ENCODE measurements around the gene CDS1.

Gene CDS1

DNA sequence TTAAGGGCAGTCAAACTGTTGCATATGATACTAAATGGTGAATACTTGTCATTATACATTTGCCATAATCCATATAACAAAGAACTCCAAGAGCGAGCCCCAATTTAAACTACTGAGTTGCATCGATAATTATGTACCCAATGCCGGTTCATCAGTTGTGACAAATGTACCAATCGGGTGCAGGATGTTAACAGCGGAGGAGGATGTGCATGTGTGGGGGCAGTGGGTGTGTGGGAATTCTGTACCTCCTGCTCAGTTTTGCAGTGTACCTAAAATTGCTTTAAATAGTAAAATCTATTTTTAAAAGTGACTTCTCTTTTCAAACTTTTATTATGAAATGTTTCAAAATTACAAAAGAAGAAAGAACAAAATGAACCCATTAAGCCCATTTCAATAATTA, 20.8 kb upstream of the CDS1 start:
- H3K27ac ChIP-seq (ENCODE audit: low read depth, low read length) = no peak overlapping the region
- no peaks in the 10 kb centered on the region for H3K27me3 ChIP-seq (ENCODE audit: insufficient read depth, low read length, poor library complexity)
- H3K9ac ChIP-seq (ENCODE audit: low read length) = no peak overlapping the region
- H2BK15ac ChIP-seq (replicated peaks; ENCODE audit: low read depth) = no peak overlapping the region
- no peak overlapping the region for H2AK5ac ChIP-seq (ENCODE audit: low read length)
- H3K79me2 ChIP-seq (ENCODE audit: control insufficient read depth, insufficient read depth, low read length) = no peaks in the 10 kb centered on the region
- H3K18ac ChIP-seq (ENCODE audit: low read length) = no peak overlapping the region
- H3K4ac ChIP-seq (ENCODE audit: low read depth, low read length) = no peak overlapping the region
- no peaks in the 10 kb centered on the region for H3K79me1 ChIP-seq (ENCODE audit: low read length)
- DNase-seq = no peak
- H4K8ac ChIP-seq (ENCODE audit: low read depth, low read length) = no peak overlapping the region
- no peak overlapping the region for H2BK5ac ChIP-seq (ENCODE audit: low read length)
- H3K23ac ChIP-seq (ENCODE audit: low read length) = no peak overlapping the region
- H3K4me3 ChIP-seq (ENCODE audit: low read length) = no peak overlapping the region
- H3K4me1 ChIP-seq (ENCODE audit: control insufficient read depth, low read depth, low read length) = no peaks in the 10 kb centered on the region
- no peaks in the 10 kb centered on the region for H3K36me3 ChIP-seq (ENCODE audit: control insufficient read depth, insufficient read depth, low read length)
- no peak overlapping the region for H3K56ac ChIP-seq (ENCODE audit: low read length)
- no peak overlapping the region for H2BK120ac ChIP-seq (ENCODE audit: low read depth, low read length)
- no peak overlapping the region for H3K4me2 ChIP-seq (ENCODE audit: low read length)
- no peak overlapping the region for H4K5ac ChIP-seq (ENCODE audit: low read length)
- WGBS (ENCODE audit: extremely low coverage, insufficient coverage, low lambda C conversion rate) = no CpG with 5 or more reads among the region's 5 CpGs

DNA sequence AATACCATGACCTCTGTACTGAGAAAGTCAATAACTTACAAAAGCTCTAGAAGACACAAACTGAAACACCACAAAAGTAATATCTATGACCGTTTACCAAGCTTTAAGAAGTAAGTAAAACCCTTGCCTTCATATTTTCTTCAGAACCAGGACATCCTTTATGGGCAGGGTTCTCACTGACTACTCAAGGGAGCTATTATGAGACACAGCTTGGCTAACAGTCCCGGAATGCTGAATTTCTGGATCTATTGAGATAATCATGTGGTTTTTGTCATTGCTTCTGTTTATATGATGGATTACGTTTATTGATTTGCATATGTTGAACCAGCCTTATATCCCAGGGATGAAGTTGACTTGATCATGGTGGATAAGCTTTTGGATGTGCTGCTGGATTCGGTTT, 19.9 kb upstream of the CDS1 start:
- Histone ChIP-seq H3K36me3 (ENCODE audit: control insufficient read depth, insufficient read depth, low read length) (no peaks in the 10 kb centered on the region), H2BK15ac (replicated peaks; ENCODE audit: low read depth) (no peak overlapping the region), H3K23ac (ENCODE audit: low read length) (no peak overlapping the region), H2BK120ac (ENCODE audit: low read depth, low read length) (no peak overlapping the region), H3K4me2 (ENCODE audit: low read length) (no peak overlapping the region), H3K79me2 (ENCODE audit: control insufficient read depth, insufficient read depth, low read length) (no peaks in the 10 kb centered on the region), H3K4ac (ENCODE audit: low read depth, low read length) (no peak overlapping the region), H3K9ac (ENCODE audit: low read length) (no peak overlapping the region), H3K27me3 (ENCODE audit: insufficient read depth, low read length, poor library complexity) (no peaks in the 10 kb centered on the region), H3K27ac (ENCODE audit: low read depth, low read length) (no peak overlapping the region), H2AK5ac (ENCODE audit: low read length) (no peak overlapping the region), H3K4me3 (ENCODE audit: low read length) (no peak overlapping the region), H3K56ac (ENCODE audit: low read length) (no peak overlapping the region), H3K4me1 (ENCODE audit: control insufficient read depth, low read depth, low read length) (no peaks in the 10 kb centered on the region), H3K79me1 (ENCODE audit: low read length) (no peaks in the 10 kb centered on the region), H2BK5ac (ENCODE audit: low read length) (no peak overlapping the region), H4K5ac (ENCODE audit: low read length) (no peak overlapping the region), H4K8ac (ENCODE audit: low read depth, low read length) (no peak overlapping the region), H3K18ac (ENCODE audit: low read length) (no peak overlapping the region)
- no peak for DNase-seq
- no CpG with 5 or more reads among the region's 4 CpGs for WGBS (ENCODE audit: extremely low coverage, insufficient coverage, low lambda C conversion rate)

DNA sequence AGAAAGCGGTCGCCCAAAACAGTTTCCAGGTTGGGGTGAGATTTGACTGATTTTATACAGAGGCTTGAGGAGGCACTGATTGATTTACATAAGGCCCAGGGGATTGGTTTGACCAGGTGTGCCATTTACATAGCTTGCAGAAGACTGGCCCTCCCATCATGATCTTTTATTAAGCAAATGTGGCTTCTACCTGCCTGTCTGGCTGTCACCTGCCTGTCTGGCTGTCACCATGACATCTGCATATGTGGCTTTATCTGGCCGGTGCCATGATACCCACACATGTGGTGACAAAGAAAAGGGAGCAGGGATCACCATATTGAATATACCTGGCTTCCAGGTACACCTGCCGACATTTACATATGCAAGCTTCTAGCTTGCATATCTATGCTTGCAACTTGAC, 17.0 kb upstream of the CDS1 start:
- Histone ChIP-seq H2AK5ac (ENCODE audit: low read length) (no peak overlapping the region), H3K27me3 (ENCODE audit: insufficient read depth, low read length, poor library complexity) (no peaks in the 10 kb centered on the region), H3K79me1 (ENCODE audit: low read length) (no peaks in the 10 kb centered on the region), H3K4ac (ENCODE audit: low read depth, low read length) (no peak overlapping the region), H4K8ac (ENCODE audit: low read depth, low read length) (no peak overlapping the region), H3K18ac (ENCODE audit: low read length) (no peak overlapping the region), H2BK15ac (replicated peaks; ENCODE audit: low read depth) (no peak overlapping the region), H2BK120ac (ENCODE audit: low read depth, low read length) (no peak overlapping the region), H2BK5ac (ENCODE audit: low read length) (no peak overlapping the region), H3K4me1 (ENCODE audit: control insufficient read depth, low read depth, low read length) (no peaks in the 10 kb centered on the region), H3K79me2 (ENCODE audit: control insufficient read depth, insufficient read depth, low read length) (no peaks in the 10 kb centered on the region), H4K5ac (ENCODE audit: low read length) (no peak overlapping the region), H3K23ac (ENCODE audit: low read length) (no peak overlapping the region), H3K36me3 (ENCODE audit: control insufficient read depth, insufficient read depth, low read length) (no peaks in the 10 kb centered on the region), H3K56ac (ENCODE audit: low read length) (no peak overlapping the region), H3K27ac (ENCODE audit: low read depth, low read length) (no peak overlapping the region), H3K9ac (ENCODE audit: low read length) (no peak overlapping the region), H3K4me3 (ENCODE audit: low read length) (no peak overlapping the region), H3K4me2 (ENCODE audit: low read length) (no peak overlapping the region)
- WGBS (ENCODE audit: extremely low coverage, insufficient coverage, low lambda C conversion rate) = no CpG with 5 or more reads among the region's 4 CpGs
- DNase-seq = no peak

DNA sequence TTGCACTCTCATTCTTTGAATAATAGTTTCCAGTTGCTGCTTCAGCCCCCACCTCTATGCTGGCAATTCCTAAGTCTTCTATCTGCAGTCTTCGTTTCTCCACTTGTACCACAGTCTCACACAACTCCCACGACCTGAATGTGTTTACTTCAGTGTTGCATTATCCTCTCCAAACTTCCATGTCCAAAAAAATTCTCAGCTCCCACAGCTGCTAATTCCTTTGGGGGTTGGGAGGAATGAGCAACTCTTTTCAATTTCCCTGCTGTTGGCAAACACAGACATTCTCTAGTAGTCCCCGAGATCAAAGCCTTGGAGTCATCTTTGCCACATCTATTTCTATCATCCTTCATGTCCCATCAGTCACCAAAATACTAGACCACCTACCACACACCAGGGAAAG, 14.4 kb upstream of the CDS1 start:
- Histone ChIP-seq H3K9ac (ENCODE audit: low read length) (no peak overlapping the region), H2AK5ac (ENCODE audit: low read length) (no peak overlapping the region), H2BK15ac (replicated peaks; ENCODE audit: low read depth) (no peak overlapping the region), H3K4me3 (ENCODE audit: low read length) (no peak overlapping the region), H3K79me2 (ENCODE audit: control insufficient read depth, insufficient read depth, low read length) (no peaks in the 10 kb centered on the region), H3K27ac (ENCODE audit: low read depth, low read length) (no peak overlapping the region), H4K8ac (ENCODE audit: low read depth, low read length) (no peak overlapping the region), H2BK120ac (ENCODE audit: low read depth, low read length) (no peak overlapping the region), H3K4me2 (ENCODE audit: low read length) (no peak overlapping the region), H3K4ac (ENCODE audit: low read depth, low read length) (no peak overlapping the region), H3K36me3 (ENCODE audit: control insufficient read depth, insufficient read depth, low read length) (no peaks in the 10 kb centered on the region), H2BK5ac (ENCODE audit: low read length) (no peak overlapping the region), H3K56ac (ENCODE audit: low read length) (no peak overlapping the region), H3K4me1 (ENCODE audit: control insufficient read depth, low read depth, low read length) (no peaks in the 10 kb centered on the region), H3K79me1 (ENCODE audit: low read length) (no peaks in the 10 kb centered on the region), H3K27me3 (ENCODE audit: insufficient read depth, low read length, poor library complexity) (no peaks in the 10 kb centered on the region), H3K18ac (ENCODE audit: low read length) (no peak overlapping the region), H4K5ac (ENCODE audit: low read length) (no peak overlapping the region), H3K23ac (ENCODE audit: low read length) (no peak overlapping the region)
- DNase-seq = no peak
- no CpG with 5 or more reads among the region's 3 CpGs for WGBS (ENCODE audit: extremely low coverage, insufficient coverage, low lambda C conversion rate)

DNA sequence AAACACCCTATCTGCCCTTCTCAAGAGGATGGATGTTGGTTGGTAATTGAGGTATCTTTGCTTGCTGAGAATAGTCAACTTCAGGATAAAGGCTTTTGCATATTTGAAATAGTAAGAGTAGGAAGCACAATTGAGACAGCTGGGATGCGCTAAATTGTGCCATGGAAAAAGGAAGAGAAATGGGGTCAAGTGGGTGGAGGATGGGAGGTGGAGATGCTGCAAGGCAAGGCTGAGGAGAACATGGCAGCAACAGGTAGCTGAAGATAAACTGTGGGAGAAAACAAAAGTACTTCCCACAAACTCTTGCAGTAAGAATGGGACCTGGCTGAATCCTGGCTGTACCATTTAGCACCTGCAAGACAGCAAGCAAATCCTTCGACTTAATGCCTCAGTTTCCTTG, 13.9 kb upstream of the CDS1 start:
- no CpG with 5 or more reads among the region's 2 CpGs for WGBS (ENCODE audit: extremely low coverage, insufficient coverage, low lambda C conversion rate)
- no peak overlapping the region for H4K8ac ChIP-seq (ENCODE audit: low read depth, low read length)
- H3K18ac ChIP-seq (ENCODE audit: low read length) = no peak overlapping the region
- H3K4me3 ChIP-seq (ENCODE audit: low read length) = no peak overlapping the region
- no peak overlapping the region for H4K5ac ChIP-seq (ENCODE audit: low read length)
- H2BK120ac ChIP-seq (ENCODE audit: low read depth, low read length) = no peak overlapping the region
- H2BK15ac ChIP-seq (replicated peaks; ENCODE audit: low read depth) = no peak overlapping the region
- H3K4ac ChIP-seq (ENCODE audit: low read depth, low read length) = no peak overlapping the region
- no peak overlapping the region for H2AK5ac ChIP-seq (ENCODE audit: low read length)
- H3K79me2 ChIP-seq (ENCODE audit: control insufficient read depth, insufficient read depth, low read length) = no peaks in the 10 kb centered on the region
- H3K4me1 ChIP-seq (ENCODE audit: control insufficient read depth, low read depth, low read length) = no peaks in the 10 kb centered on the region
- no peaks in the 10 kb centered on the region for H3K79me1 ChIP-seq (ENCODE audit: low read length)
- no peak overlapping the region for H3K9ac ChIP-seq (ENCODE audit: low read length)
- no peak overlapping the region for H3K56ac ChIP-seq (ENCODE audit: low read length)
- H3K36me3 ChIP-seq (ENCODE audit: control insufficient read depth, insufficient read depth, low read length) = no peaks in the 10 kb centered on the region
- no peak overlapping the region for H3K4me2 ChIP-seq (ENCODE audit: low read length)
- H3K23ac ChIP-seq (ENCODE audit: low read length) = no peak overlapping the region
- H3K27me3 ChIP-seq (ENCODE audit: insufficient read depth, low read length, poor library complexity) = no peaks in the 10 kb centered on the region
- H2BK5ac ChIP-seq (ENCODE audit: low read length) = no peak overlapping the region
- no peak overlapping the region for H3K27ac ChIP-seq (ENCODE audit: low read depth, low read length)
- no peak for DNase-seq

DNA sequence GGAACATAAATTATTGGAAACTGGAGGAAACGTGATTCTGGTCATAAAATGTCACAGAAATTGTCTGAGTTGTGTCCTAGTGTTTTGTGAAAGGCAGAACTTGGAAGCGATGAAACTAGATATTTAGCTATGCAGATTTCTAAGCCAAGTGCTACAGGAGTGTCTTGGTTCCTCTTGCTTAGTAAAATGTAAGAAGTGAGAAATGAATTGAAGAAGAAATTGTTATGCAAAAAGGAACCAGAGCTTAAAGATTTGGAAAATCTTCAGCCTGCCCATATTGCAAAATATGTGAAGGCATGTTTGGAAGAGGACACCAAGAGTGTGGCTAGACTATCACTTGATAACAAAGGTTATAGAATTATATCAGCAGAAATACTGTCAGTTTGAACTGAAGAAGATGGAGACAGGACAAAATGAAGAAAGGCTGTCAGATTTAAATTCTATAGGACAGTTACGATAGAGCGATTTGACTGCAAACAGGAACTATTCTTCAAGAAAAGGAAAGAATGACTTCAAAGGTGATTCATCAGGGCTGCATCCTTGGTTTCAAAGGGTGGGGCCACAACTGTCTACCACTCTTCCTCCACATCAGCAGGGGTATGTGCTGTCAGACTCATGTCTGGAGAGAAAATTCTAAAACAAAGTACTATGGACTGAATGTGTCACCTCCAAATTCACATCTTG, 9.4 kb upstream of the CDS1 start:
- H3K18ac ChIP-seq (ENCODE audit: low read length) = no peak overlapping the region
- no peak overlapping the region for H4K5ac ChIP-seq (ENCODE audit: low read length)
- H3K4ac ChIP-seq (ENCODE audit: low read depth, low read length) = no peak overlapping the region
- H3K79me1 ChIP-seq (ENCODE audit: low read length) = no peaks in the 10 kb centered on the region
- no peaks in the 10 kb centered on the region for H3K79me2 ChIP-seq (ENCODE audit: control insufficient read depth, insufficient read depth, low read length)
- H2BK5ac ChIP-seq (ENCODE audit: low read length) = no peak overlapping the region
- no peak overlapping the region for H3K4me2 ChIP-seq (ENCODE audit: low read length)
- H3K27ac ChIP-seq (ENCODE audit: low read depth, low read length) = no peak overlapping the region
- no peak overlapping the region for H4K8ac ChIP-seq (ENCODE audit: low read depth, low read length)
- no CpG with 5 or more reads among the region's 4 CpGs for WGBS (ENCODE audit: extremely low coverage, insufficient coverage, low lambda C conversion rate)
- H2BK15ac ChIP-seq (replicated peaks; ENCODE audit: low read depth) = no peak overlapping the region
- no peaks in the 10 kb centered on the region for H3K36me3 ChIP-seq (ENCODE audit: control insufficient read depth, insufficient read depth, low read length)
- no peaks in the 10 kb centered on the region for H3K27me3 ChIP-seq (ENCODE audit: insufficient read depth, low read length, poor library complexity)
- H3K56ac ChIP-seq (ENCODE audit: low read length) = no peak overlapping the region
- no peak overlapping the region for H3K4me3 ChIP-seq (ENCODE audit: low read length)
- peak; percentile 42 for DNase-seq
- no peaks in the 10 kb centered on the region for H3K4me1 ChIP-seq (ENCODE audit: control insufficient read depth, low read depth, low read length)
- H2BK120ac ChIP-seq (ENCODE audit: low read depth, low read length) = no peak overlapping the region
- no peak overlapping the region for H3K9ac ChIP-seq (ENCODE audit: low read length)
- H3K23ac ChIP-seq (ENCODE audit: low read length) = no peak overlapping the region
- H2AK5ac ChIP-seq (ENCODE audit: low read length) = no peak overlapping the region
